ENCODE measurements around the gene AK8. TPM values are rescaled to one million over a fixed set of nuclear protein-coding genes. Genes with fewer than 3 reads are reported as not detected.
A peak's percentile ranks its signal among the peaks of the same experiment; 100 is the strongest.

AK8 gene
- total RNA-seq, 6 donors from 2014 or later = 0.44 to 8.4 (median 3.6) TPM

DNA sequence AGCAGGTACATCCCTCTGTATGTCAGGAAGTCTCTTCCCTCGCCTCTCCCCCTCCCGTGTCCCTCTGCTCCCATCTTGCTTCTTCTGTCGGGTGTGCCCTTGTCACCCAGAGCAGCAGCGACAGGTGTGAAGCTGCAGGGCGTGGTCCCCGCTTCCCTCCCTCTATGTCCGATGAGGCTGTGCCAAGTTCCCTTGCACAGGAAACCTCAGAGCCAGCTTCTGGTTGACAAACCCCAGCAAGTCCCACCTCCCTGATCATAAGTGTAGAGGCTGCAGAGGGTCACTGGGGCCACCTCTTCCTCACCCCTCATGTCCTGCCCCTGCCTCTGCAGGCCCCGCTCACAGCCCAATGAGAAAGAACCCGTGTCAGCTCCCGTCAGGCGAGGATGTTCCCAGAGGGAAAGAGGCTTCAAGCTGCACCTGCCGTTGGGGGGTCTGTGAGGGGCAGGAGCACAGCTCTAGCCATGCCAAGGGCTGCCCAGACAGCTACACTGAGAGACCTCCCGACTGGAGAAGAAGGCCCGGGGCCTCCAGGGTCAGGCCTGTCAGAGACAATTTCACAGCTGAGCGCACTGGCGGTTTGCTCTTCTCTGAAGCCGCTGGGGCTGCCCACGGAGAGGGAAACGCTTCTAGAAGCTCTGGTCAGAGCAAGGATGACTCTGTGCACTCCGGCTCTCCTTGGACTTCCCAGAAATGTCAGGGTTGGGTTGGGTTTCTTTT is 73.3 kb downstream of the AK8 start:
- Histone ChIP-seq H3K27ac (no peak overlapping the region), H3K27me3 (no peaks in the 10 kb centered on the region), H3K9me3 (no peaks in the 10 kb centered on the region), H3K4me1 (peaks cover 0 to 8% (median 3%) of the 10 kb centered on the region in 4 donors), H3K4me3 (no peak overlapping the region), H3K36me3 (no peaks in the 10 kb centered on the region)
- WGBS, 2 donors = 42 to 54% methylated on average over 13 to 20 of the region's 20 CpGs
- TF ChIP-seq, protein P1, sequence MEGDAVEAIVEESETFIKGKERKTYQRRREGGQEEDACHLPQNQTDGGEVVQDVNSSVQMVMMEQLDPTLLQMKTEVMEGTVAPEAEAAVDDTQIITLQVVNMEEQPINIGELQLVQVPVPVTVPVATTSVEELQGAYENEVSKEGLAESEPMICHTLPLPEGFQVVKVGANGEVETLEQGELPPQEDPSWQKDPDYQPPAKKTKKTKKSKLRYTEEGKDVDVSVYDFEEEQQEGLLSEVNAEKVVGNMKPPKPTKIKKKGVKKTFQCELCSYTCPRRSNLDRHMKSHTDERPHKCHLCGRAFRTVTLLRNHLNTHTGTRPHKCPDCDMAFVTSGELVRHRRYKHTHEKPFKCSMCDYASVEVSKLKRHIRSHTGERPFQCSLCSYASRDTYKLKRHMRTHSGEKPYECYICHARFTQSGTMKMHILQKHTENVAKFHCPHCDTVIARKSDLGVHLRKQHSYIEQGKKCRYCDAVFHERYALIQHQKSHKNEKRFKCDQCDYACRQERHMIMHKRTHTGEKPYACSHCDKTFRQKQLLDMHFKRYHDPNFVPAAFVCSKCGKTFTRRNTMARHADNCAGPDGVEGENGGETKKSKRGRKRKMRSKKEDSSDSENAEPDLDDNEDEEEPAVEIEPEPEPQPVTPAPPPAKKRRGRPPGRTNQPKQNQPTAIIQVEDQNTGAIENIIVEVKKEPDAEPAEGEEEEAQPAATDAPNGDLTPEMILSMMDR (IDR thresholded peaks at IDR 0.05) = no peak
- ATAC-seq (ENCODE audit: low FRiP score in 2 of 2) (no peak), DNase-seq (no peak)

DNA sequence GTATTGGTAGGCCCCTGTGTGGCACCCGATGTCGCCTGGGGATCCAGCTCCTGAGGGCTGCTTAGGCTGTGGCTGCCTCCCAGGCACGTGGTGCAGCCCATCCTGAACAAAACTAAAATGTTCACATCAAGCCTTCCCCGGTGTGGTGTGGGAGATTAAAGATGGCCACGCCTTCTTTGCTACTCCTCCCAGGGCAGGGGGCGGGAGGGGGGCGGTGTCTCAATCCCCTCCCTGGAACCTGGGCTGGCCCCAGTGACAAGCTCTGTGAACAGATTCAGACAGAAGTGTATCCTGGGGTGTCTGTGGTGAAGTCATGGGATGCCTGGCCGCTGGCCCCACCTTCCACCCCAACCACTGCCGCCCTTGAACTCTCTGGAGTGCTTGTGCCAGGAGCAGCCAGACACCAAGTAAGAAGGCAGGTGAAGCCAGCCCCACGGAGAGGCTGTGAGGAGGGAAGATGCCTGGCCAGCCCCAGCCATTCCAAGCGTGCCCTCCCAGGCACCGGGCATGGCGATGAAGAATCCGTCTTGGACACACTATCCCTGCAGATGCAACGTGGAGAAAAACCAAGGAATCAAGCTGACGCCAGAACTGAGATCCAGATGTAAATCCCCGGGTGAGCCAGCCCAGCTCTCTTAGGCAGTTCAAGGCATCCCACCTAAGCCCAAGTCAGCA is 75.8 kb downstream of the AK8 start:
- peak in 1 of 2 donors; percentile 54 for DNase-seq
- WGBS, 2 donors = 67 to 76% methylated on average over 15 to 17 of the region's 17 CpGs
- Histone ChIP-seq H3K4me1 (peaks cover 4 to 18% (median 11%) of the 10 kb centered on the region in 4 donors), H3K36me3 (no peaks in the 10 kb centered on the region), H3K27me3 (no peaks in the 10 kb centered on the region), H3K9me3 (no peaks in the 10 kb centered on the region), H3K27ac (no peak overlapping the region), H3K4me3 (no peak overlapping the region)
- TF ChIP-seq, protein P1 (IDR thresholded peaks at IDR 0.05) = no peak
- TF ChIP-seq POLR2A (IDR thresholded peaks at IDR 0.05) = no peak
- no peak for TF ChIP-seq EP300 (IDR thresholded peaks at IDR 0.05)
- no peak for TF ChIP-seq POLR2AphosphoS5 (IDR thresholded peaks at IDR 0.05)
- no peak for ATAC-seq (ENCODE audit: low FRiP score in 2 of 2)

DNA sequence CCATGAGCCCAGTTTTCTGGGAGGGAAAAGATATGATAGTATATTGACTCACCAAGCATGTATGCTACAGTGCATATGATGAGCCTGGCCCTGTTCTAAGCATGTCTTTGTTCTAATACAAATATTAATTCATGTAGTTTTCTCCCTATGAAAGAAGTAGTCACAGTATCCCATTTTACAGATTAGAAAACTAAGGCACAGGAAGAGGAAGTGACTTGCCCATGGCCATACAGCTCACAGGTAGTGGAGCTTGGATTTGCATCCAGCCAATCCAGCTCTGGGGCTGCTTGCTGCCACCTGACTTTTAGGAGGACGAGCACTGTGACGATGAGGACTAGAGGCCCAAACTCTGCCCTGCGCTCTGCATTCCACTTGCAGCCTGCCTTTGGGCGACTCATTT is 76.4 kb downstream of the AK8 start:
- peaks cover 4 to 18% (median 11%) of the 10 kb centered on the region in 4 donors for H3K4me1 ChIP-seq
- H3K4me3 ChIP-seq = no peak overlapping the region
- 85 to 100% methylated on average over 4 of the region's 4 CpGs for WGBS, 2 donors
- no peak for DNase-seq
- H3K27me3 ChIP-seq = no peaks in the 10 kb centered on the region
- no peak overlapping the region for H3K27ac ChIP-seq
- H3K9me3 ChIP-seq = no peaks in the 10 kb centered on the region
- TF ChIP-seq EP300 (IDR thresholded peaks at IDR 0.05) (no peak), POLR2A (IDR thresholded peaks at IDR 0.05) (no peak), POLR2AphosphoS5 (IDR thresholded peaks at IDR 0.05) (no peak)
- TF ChIP-seq, protein P1 (IDR thresholded peaks at IDR 0.05) = no peak
- no peak for ATAC-seq (ENCODE audit: low FRiP score in 2 of 2)
- no peaks in the 10 kb centered on the region for H3K36me3 ChIP-seq

DNA sequence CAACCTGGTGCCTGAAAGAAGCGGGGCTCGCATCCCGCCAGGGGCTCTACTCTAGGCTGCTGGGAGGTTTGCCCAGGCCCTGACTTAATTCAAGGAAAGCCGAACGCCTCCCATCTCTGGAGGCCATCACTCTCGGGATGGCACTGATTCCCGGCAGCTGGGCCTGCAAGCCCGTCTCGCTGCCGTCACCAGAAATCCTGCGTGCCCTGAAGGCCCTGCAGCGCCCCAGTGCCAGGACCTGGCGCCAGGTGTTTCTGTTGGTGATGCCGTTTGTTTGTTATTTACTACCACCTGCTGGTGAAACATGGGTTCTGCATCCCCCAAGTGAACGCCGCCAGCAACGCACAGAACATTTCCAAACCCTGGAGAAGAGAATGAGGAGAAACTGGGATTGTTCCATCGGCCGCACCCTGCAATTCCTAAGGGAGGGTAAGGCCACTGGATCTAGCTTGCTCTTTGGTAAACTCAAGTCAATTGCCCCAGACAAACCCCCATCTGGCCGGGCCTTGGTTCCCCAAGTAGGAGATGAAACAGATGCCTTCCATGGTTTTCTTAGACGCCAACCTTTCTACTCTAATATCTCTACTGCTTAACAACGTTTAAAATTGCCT is 77.9 kb downstream of the AK8 start:
- H3K9me3 ChIP-seq = no peaks in the 10 kb centered on the region
- no peak overlapping the region for H3K4me3 ChIP-seq
- DNase-seq (peak; percentile 76 to 88), ATAC-seq (ENCODE audit: low FRiP score in 2 of 2) (peak; percentile 81 to 88)
- TF ChIP-seq, protein P1 (IDR thresholded peaks at IDR 0.05) = peak; percentile 88 to 97 (median 92)
- TF ChIP-seq POLR2A (IDR thresholded peaks at IDR 0.05) (no peak), POLR2AphosphoS5 (IDR thresholded peaks at IDR 0.05) (no peak), EP300 (IDR thresholded peaks at IDR 0.05) (no peak)
- no peaks in the 10 kb centered on the region for H3K36me3 ChIP-seq
- no peak overlapping the region for H3K27ac ChIP-seq
- peaks cover 4 to 18% (median 11%) of the 10 kb centered on the region in 4 donors for H3K4me1 ChIP-seq
- 16 to 18% methylated on average over 22 of the region's 22 CpGs for WGBS, 2 donors
- H3K27me3 ChIP-seq = no peaks in the 10 kb centered on the region
